Upper lobe of left lung (tissue), 6 donors: ENCODE measurements around the gene HMGXB3. TPM values are rescaled to one million over a fixed set of nuclear protein-coding genes. Genes with fewer than 3 reads are reported as not detected.
"Not testable (repeated sequence)": the region's sequence is repeated elsewhere in the genome, so short reads cannot be mapped to it uniquely, and the experiment has no call there.

Source experiments
- ATAC-seq, 2 donors: fragments of 200-7000 bp; cut with Tn5 transposase; one replicate each; pipeline ENCODE4 v1.9.1; 2022; ENCODE audit warnings: mild to moderate bottlenecking in 2 of 2, moderate library complexity in 2 of 2; ENCODE audit not compliant: low FRiP score in 2 of 2
- DNase-seq, 2 donors: peaks; one replicate each; pipeline ENCODE4 v3.0.0-alpha.2; 2019 to 2020
- H3K27ac ChIP-seq, 4 donors: fragments of 200-600 bp; sonication (generic); one replicate each; pipeline ENCODE4 v1.5.1; 2016 to 2019
- H3K27me3 ChIP-seq, 4 donors: fragments of 200-600 bp; sonication (generic); one replicate each; pipeline ENCODE4 v1.5.1; 2017 to 2019
- H3K36me3 ChIP-seq, 4 donors: fragments of 200-600 bp; sonication (generic); one replicate each; pipeline ENCODE4 v1.5.1; 2016 to 2019
- H3K4me1 ChIP-seq, 4 donors: fragments of 200-600 bp; sonication (generic); one replicate each; pipeline ENCODE4 v1.5.1; 2018 to 2019
- H3K4me3 ChIP-seq, 4 donors: fragments of 200-600 bp; sonication (generic); one replicate each; pipeline ENCODE4 v1.5.1; 2017 to 2019; ENCODE audit warnings: mild to moderate bottlenecking in 2 of 4, moderate library complexity in 1 of 4
- H3K9me3 ChIP-seq, 4 donors: fragments of 200-600 bp; sonication (generic); one replicate each; pipeline ENCODE4 v1.5.1; 2018 to 2019
- CTCF ChIP-seq, 6 experiments: fragments of 450-650 bp in 4 of 6; fragments of 200-600 bp in 2 of 6; sonication (generic) in 2 of 6; IDR thresholded peaks; one replicate each; pipeline ENCODE4 v1.5.1; 2016 to 2019; ENCODE audit warnings: antibody characterized with exemption in 6 of 6
- EP300 ChIP-seq, 4 donors: sonication (generic); formaldehyde crosslinking; IDR thresholded peaks; one replicate each; pipeline ENCODE4 v1.5.1; 2017; ENCODE audit warnings: antibody characterized with exemption in 4 of 4, control low read depth in 2 of 4
- POLR2A ChIP-seq, 4 donors: fragments of 450-650 bp; IDR thresholded peaks; one replicate each; pipeline ENCODE4 v1.5.1; 2016 to 2017; ENCODE audit warnings: antibody characterized with exemption in 4 of 4, mild to moderate bottlenecking in 2 of 4
- POLR2AphosphoS5 ChIP-seq, 2 donors: sonication (generic); formaldehyde crosslinking; IDR thresholded peaks; one replicate each; pipeline ENCODE4 v1.5.1; 2017; ENCODE audit warnings: antibody characterized with exemption in 2 of 2
- WGBS, 2 donors: methylation state at CpG; one replicate each; pipeline ENCODE4 v1.1.5; 2017 to 2018; 5-methylcytosine and 5-hydroxymethylcytosine counted together
- total RNA-seq, 6 donors: library from RNA; depleted of rRNA in 4 of 6; stranded (reverse); fragments of >200 nt in 4 of 6; gene quantifications; one replicate each; pipeline versions ENCODE4 v1.1.0 to v1.2.1, GENCODE V29; 2016 to 2021
- donor health status: DM: no; HTN: no; CAD: no; lungs with moderate emphysema.
- donor health status: DM: no; HTN: yes; CAD: no; lungs with severe emphysema.

HMGXB3 gene
- total RNA-seq, 6 donors from 2014 or later = 29.6 to 71.2 (median 41.0) TPM

DNA sequence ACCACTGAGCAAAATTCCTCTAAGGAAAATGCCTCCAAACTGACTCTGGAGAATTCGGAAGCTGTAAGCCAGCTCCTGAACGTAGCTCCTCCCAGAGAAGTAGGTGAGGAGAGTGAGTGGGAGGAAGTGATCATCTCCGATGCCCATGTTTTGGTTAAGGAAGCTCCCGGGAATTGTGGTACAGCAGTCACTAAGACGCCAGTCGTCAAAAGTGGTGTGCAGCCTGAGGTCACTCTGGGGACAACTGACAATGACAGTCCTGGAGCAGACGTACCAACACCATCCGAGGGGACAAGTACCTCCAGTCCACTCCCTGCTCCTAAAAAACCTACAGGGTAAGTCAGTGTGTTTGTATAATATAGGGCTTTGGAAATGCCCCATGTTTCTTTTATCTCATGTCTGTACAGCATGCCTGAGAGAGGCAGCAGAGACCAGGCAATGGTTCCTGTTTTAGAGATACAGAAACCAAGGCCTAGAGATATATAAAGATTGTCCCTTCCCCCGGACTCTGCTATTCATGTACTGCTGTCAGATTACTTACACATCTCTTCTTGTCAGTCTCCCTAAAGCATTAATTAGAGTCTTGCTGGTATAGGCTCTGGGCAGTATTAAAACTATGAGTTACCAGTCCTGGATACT lies 23.9 kb downstream of the HMGXB3 start:
- DNase-seq (no peak), ATAC-seq (no peak)
- 59 to 60% methylated on average over 9 of the region's 9 CpGs for WGBS, 2 donors
- H3K27ac ChIP-seq = peak overlapping the region in 3 of 4 donors; percentile 45 to 51 (median 47)
- TF ChIP-seq POLR2A (IDR thresholded peaks at IDR 0.05) (no peak), POLR2AphosphoS5 (IDR thresholded peaks at IDR 0.05) (no peak), CTCF (IDR thresholded peaks at IDR 0.05) (no peak), EP300 (IDR thresholded peaks at IDR 0.05) (peak in 1 of 4 donors; percentile 10)
- H3K4me1 ChIP-seq = peaks cover 10 to 27% (median 14%) of the 10 kb centered on the region in 4 donors
- H3K27me3 ChIP-seq = no peaks in the 10 kb centered on the region
- H3K36me3 ChIP-seq = peaks cover 26 to 97% (median 65%) of the 10 kb centered on the region in 4 donors
- H3K4me3 ChIP-seq = no peak overlapping the region
- H3K9me3 ChIP-seq = no peaks in the 10 kb centered on the region

- Histone ChIP-seq H3K36me3 (peaks cover 40 to 97% (median 68%) of the 10 kb centered on the region in 4 donors), H3K9me3 (no peaks in the 10 kb centered on the region), H3K4me3 (no peak overlapping the region), H3K27me3 (no peaks in the 10 kb centered on the region), H3K27ac (peak overlapping the region in 1 of 4 donors; percentile 15), H3K4me1 (peaks cover 4 to 18% (median 6%) of the 10 kb centered on the region in 4 donors)
- no peak for TF ChIP-seq EP300 (IDR thresholded peaks at IDR 0.05)
- no peak for TF ChIP-seq POLR2AphosphoS5 (IDR thresholded peaks at IDR 0.05)
- TF ChIP-seq POLR2A (IDR thresholded peaks at IDR 0.05) = no peak
- TF ChIP-seq CTCF (IDR thresholded peaks at IDR 0.05) = no peak
- DNase-seq (no peak), ATAC-seq (peak in 1 of 2 donors; percentile 19)
- WGBS, 2 donors = 95 to 99% methylated on average over 4 of the region's 4 CpGs
Measured at GRCh38 chr5:150026682-150027172, 26.2 kb downstream of the HMGXB3 start.

- H3K36me3 ChIP-seq = peaks cover 51 to 97% (median 79%) of the 10 kb centered on the region in 4 donors
- H3K27me3 ChIP-seq, H3K27ac ChIP-seq, DNase-seq, H3K4me3 ChIP-seq, H3K9me3 ChIP-seq, H3K4me1 ChIP-seq, ATAC-seq: not testable (repeated sequence)
- 76 to 81% methylated on average over 1 of the region's 1 CpG for WGBS, 2 donors
Measured at GRCh38 chr5:150028047-150028446, 27.5 kb downstream of the HMGXB3 start.

- Histone ChIP-seq H3K27ac (no peak overlapping the region), H3K27me3 (no peaks in the 10 kb centered on the region), H3K36me3 (peaks cover 47 to 99% (median 86%) of the 10 kb centered on the region in 4 donors), H3K4me3 (no peak overlapping the region), H3K4me1 (no peaks in the 10 kb centered on the region), H3K9me3 (no peaks in the 10 kb centered on the region)
- 91 to 92% methylated on average over 4 of the region's 4 CpGs for WGBS, 2 donors
- no peak for ATAC-seq
- TF ChIP-seq CTCF (IDR thresholded peaks at IDR 0.05) (no peak), POLR2A (IDR thresholded peaks at IDR 0.05) (no peak), POLR2AphosphoS5 (IDR thresholded peaks at IDR 0.05) (no peak), EP300 (IDR thresholded peaks at IDR 0.05) (no peak)
- DNase-seq = no peak
Measured at GRCh38 chr5:150033334-150033733, 32.8 kb downstream of the HMGXB3 start.

DNA sequence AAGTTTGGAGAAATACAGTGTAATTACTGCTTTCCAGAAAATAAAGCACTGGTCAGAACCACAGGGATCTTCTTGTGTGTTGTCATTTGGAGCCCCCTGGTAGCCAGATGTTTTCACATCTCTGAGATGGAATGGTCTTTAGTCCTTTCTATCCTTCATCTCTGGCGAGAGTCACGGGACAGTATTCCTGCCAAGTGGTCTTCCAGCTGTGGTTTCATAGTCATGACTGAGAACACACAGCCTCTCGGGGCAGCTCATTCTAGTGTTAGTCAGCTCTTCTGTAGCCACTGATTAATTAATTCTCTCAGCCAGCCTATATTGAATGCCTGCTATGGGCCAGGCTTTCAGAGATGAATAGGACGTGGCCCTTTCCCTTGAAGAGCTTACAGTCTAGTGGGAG lies 34.1 kb downstream of the HMGXB3 start:
- Histone ChIP-seq H3K36me3 (peaks cover 51 to 100% (median 88%) of the 10 kb centered on the region in 4 donors), H3K4me1 (no peaks in the 10 kb centered on the region), H3K27me3 (no peaks in the 10 kb centered on the region), H3K27ac (no peak overlapping the region), H3K9me3 (no peaks in the 10 kb centered on the region), H3K4me3 (no peak overlapping the region)
- ATAC-seq (peak in 1 of 2 donors; percentile 69), DNase-seq (no peak)
- TF ChIP-seq EP300 (IDR thresholded peaks at IDR 0.05) (no peak), CTCF (IDR thresholded peaks at IDR 0.05) (no peak), POLR2A (IDR thresholded peaks at IDR 0.05) (no peak), POLR2AphosphoS5 (IDR thresholded peaks at IDR 0.05) (no peak)
- 77 to 85% methylated on average over 4 of the region's 4 CpGs for WGBS, 2 donors
